C4-2B (cell line): Measurements from ENCODE around the gene CAMK1D.

Source experiments
- ZFX ChIP-seq: fragments of 450-650 bp; IDR thresholded peaks from 2 replicates; pipeline ENCODE4 v1.6.1; 2017
- TF ChIP-seq, protein P1 (sequence below): fragments of 450-650 bp; conservative IDR thresholded peaks from 2 replicates; pipeline ENCODE4 v1.5.1; 2017; ENCODE audit warnings: mild to moderate bottlenecking

DNA sequence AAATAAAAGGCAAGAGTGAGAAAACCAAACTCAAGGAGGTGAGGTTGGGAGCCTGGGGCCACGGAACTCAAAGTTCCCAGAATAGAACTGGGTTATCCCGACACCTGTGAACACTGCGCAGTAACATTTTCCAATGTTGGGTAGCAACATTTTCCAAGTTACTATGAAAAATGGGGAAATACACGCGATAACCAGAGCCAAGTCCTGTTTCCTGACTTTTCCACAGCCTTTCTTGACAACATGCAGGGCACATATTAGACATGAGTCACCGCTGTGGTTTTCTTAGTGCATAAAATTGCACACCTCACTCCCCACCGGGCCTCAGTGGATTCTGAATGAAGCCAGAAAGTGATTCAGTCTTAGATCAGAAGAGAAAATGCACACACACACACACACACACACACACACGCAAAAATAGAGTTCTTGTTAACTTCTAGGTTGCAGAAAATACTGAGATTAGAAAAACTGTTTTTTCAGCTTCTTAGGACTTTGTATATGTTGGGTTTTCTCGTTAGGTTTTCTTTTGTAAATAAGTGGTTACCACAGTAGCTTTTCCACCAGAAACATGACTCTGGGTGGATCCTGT, 70.0 kb downstream of the CAMK1D start:
- TF ChIP-seq, protein P1, sequence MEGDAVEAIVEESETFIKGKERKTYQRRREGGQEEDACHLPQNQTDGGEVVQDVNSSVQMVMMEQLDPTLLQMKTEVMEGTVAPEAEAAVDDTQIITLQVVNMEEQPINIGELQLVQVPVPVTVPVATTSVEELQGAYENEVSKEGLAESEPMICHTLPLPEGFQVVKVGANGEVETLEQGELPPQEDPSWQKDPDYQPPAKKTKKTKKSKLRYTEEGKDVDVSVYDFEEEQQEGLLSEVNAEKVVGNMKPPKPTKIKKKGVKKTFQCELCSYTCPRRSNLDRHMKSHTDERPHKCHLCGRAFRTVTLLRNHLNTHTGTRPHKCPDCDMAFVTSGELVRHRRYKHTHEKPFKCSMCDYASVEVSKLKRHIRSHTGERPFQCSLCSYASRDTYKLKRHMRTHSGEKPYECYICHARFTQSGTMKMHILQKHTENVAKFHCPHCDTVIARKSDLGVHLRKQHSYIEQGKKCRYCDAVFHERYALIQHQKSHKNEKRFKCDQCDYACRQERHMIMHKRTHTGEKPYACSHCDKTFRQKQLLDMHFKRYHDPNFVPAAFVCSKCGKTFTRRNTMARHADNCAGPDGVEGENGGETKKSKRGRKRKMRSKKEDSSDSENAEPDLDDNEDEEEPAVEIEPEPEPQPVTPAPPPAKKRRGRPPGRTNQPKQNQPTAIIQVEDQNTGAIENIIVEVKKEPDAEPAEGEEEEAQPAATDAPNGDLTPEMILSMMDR = no peak
- TF ChIP-seq ZFX = no peak
